Endothelial cell of umbilical vein (primary cell): ENCODE measurements around the gene KCNG2. TPM values are rescaled to one million over a fixed set of nuclear protein-coding genes. Genes with fewer than 3 reads are reported as not detected.

ENCODE experiments used
- BruUV-seq: library from RNA; stranded (reverse); fragments of 400-500 nt; replicated peaks from 2 replicates; lab custom pipeline; 2021; lab: Mats Ljungman, UMichigan
- CTCF ChIA-PET: fragments of 300-600, 350-600 bp; sonication (Branson Sonifier 250); formaldehyde crosslinking; loops from one replicate; lab custom pipeline; 2021; ENCODE audit warnings: antibody characterized with exemption, inconsistent platforms; lab: Charles Lee
- POLR2A ChIA-PET: fragments of 300-600, 350-600 bp; sonication (Branson Sonifier 250); formaldehyde crosslinking; loops from one replicate; lab custom pipeline; 2021; ENCODE audit warnings: antibody characterized with exemption, inconsistent platforms; lab: Charles Lee
- DNase-seq: peaks from one replicate; pipeline ENCODE4 v3.0.0-alpha.2; 2011; ENCODE audit warnings: low read depth, low spot score
- FAIRE-seq: peaks from 2 replicates; lab custom pipeline; 2011; peaks lifted over from hg19 to GRCh38; lab: Jason Lieb, UNC
- H2AFZ ChIP-seq: 2 replicates; pipeline ENCODE4 v1.6.0; 2012; ENCODE audit warnings: low read depth, low read length, control low read depth, inconsistent platforms
- H3K27ac ChIP-seq: 2 replicates; pipeline ENCODE4 v1.5.1; 2011; ENCODE audit warnings: low read depth, mild to moderate bottlenecking, control low read depth, low read length, moderate library complexity; ENCODE audit not compliant: insufficient read depth
- H3K27me3 ChIP-seq, 2 experiments: 2 replicates each; pipeline versions ENCODE4 v1.6.0 to v1.6.1; 2011; ENCODE audit warnings: low read length in 2 of 2, mixed read lengths in 1 of 2; ENCODE audit not compliant: control insufficient read depth in 2 of 2, insufficient read depth in 2 of 2
- H3K36me3 ChIP-seq, 2 experiments: 2 replicates in 1 of 2; 3 replicates in 1 of 2; pipeline ENCODE4 v1.5.1; 2011; ENCODE audit warnings: low read length in 2 of 2, mild to moderate bottlenecking in 1 of 2, moderate library complexity in 1 of 2; ENCODE audit not compliant: control insufficient read depth in 2 of 2, insufficient read depth in 2 of 2; ENCODE audit errors: extremely low read depth in 1 of 2
- H3K4me1 ChIP-seq: 3 replicates; pipeline ENCODE4 v1.5.1; 2011; ENCODE audit warnings: mild to moderate bottlenecking, low read length; ENCODE audit not compliant: control insufficient read depth, insufficient read depth; ENCODE audit errors: extremely low read depth
- H3K4me2 ChIP-seq: 2 replicates; pipeline ENCODE4 v1.6.1; 2011; ENCODE audit warnings: low read length, control low read depth, mixed read lengths; ENCODE audit not compliant: insufficient read depth
- H3K4me3 ChIP-seq, 3 experiments: fragments of 200-600 bp in 1 of 3; sonication (generic), shearing (Covaris generic) in 1 of 3; replicated peaks in 1 of 3; 2 replicates each; pipeline ENCODE4 v1.5.1; 2011 to 2016; ENCODE audit warnings: control low read depth in 3 of 3, low read length in 3 of 3, mild to moderate bottlenecking in 2 of 3, inconsistent platforms in 1 of 3, low read depth in 1 of 3, moderate library complexity in 1 of 3; ENCODE audit not compliant: insufficient read depth in 1 of 3
- H3K79me2 ChIP-seq: 2 replicates; pipeline ENCODE4 v1.6.0; 2012; ENCODE audit warnings: low read length, inconsistent platforms; ENCODE audit not compliant: control insufficient read depth, insufficient read depth
- H3K9ac ChIP-seq: replicated peaks from 2 replicates; pipeline ENCODE3; 2011; ENCODE audit warnings: low read length, control low read depth; ENCODE audit not compliant: insufficient read depth; ENCODE audit errors: extremely low read depth
- H3K9me1 ChIP-seq: replicated peaks from 3 replicates; pipeline ENCODE4 v1.6.0; 2011; ENCODE audit warnings: mild to moderate bottlenecking, low read length; ENCODE audit not compliant: control insufficient read depth, insufficient read depth; ENCODE audit errors: extremely low read depth
- H3K9me3 ChIP-seq: replicated peaks from 2 replicates; pipeline ENCODE4 v1.5.1; 2012; ENCODE audit warnings: low read length, inconsistent platforms; ENCODE audit not compliant: control insufficient read depth, insufficient read depth
- H4K20me1 ChIP-seq: replicated peaks from 2 replicates; pipeline ENCODE3; 2011; ENCODE audit warnings: mild to moderate bottlenecking, low read length; ENCODE audit not compliant: control insufficient read depth, insufficient read depth; ENCODE audit errors: extremely low read depth
- EZH2 ChIP-seq: IDR thresholded peaks from 2 replicates; pipeline ENCODE4 v1.6.1; 2012; ENCODE audit warnings: borderline replicate concordance, low read depth, mild to moderate bottlenecking, moderate library complexity, low read length, inconsistent platforms; ENCODE audit not compliant: severe bottlenecking
- GATA2 ChIP-seq: IDR thresholded peaks from 2 replicates; pipeline ENCODE4 v1.7.0; 2011; ENCODE audit warnings: low read depth, mild to moderate bottlenecking, moderate library complexity, mixed read lengths, low read length; ENCODE audit not compliant: insufficient read length, insufficient read depth
- JUN ChIP-seq: IDR thresholded peaks from 2 replicates; pipeline ENCODE4 v1.6.1; 2011; ENCODE audit warnings: borderline replicate concordance, low read depth; ENCODE audit not compliant: insufficient read length, insufficient read depth
- MYC ChIP-seq: IDR thresholded peaks from one replicate; pipeline ENCODE4 v1.6.1; 2011; ENCODE audit warnings: mild to moderate bottlenecking, low read depth, low read length
- POLR2A ChIP-seq: IDR thresholded peaks from 2 replicates; pipeline ENCODE4 v1.6.1; 2012; ENCODE audit warnings: low read depth, mild to moderate bottlenecking, control low read depth, low read length
- dilution Hi-C: fragments of 300-500 bp; cut with MboI; formaldehyde crosslinking; loops from one replicate; pipeline ENCODE4 v1.15.0; 2019; ENCODE audit warnings: low sequenced_read_pairs; ENCODE audit not compliant: extremely low pct_ligation_motif_present
- intact Hi-C: fragments of 100-400 bp; cut with micrococcal nuclease; formaldehyde crosslinking; loops from one replicate; pipeline ENCODE4 v1.10.0; 2022
- polyA plus RNA-seq, 4 experiments: library from polyadenylated mRNA; depleted of rRNA in 3 of 4; stranded (reverse) in 3 of 4; unstranded in 1 of 4; fragments of >200 nt; gene quantifications; 2 replicates each; pipeline versions ENCODE4 v1.2.1 to v1.2.3, GENCODE V29; 2011 to 2012; ENCODE audit warnings: missing spikeins in 1 of 4
- total RNA-seq: library from RNA; stranded (reverse); gene quantifications from 2 replicates; pipeline ENCODE4 v1.2.3, GENCODE V29; 2021
- TF ChIP-seq, protein P1 (sequence below): IDR thresholded peaks from 2 replicates; pipeline ENCODE4 v1.6.1; 2011; ENCODE audit not compliant: insufficient read depth, insufficient read length
- TF ChIP-seq, protein P2 (sequence below), 2 donors: IDR thresholded peaks; 1 replicate in 1 of 2; 2 replicates in 1 of 2; pipeline ENCODE4 v1.5.1; 2011; ENCODE audit warnings: low read length in 2 of 2, mild to moderate bottlenecking in 2 of 2, moderate library complexity in 2 of 2, control low read depth in 1 of 2, inconsistent platforms in 1 of 2, low read depth in 1 of 2; ENCODE audit not compliant: insufficient read depth in 1 of 2; ENCODE audit errors: extremely low read depth in 1 of 2

KCNG2 gene
- total and polyA plus RNA-seq, 2 donors (not counting 3 experiments of a cell fraction or from before 2014, with no cell fraction given) = not detected

DNA sequence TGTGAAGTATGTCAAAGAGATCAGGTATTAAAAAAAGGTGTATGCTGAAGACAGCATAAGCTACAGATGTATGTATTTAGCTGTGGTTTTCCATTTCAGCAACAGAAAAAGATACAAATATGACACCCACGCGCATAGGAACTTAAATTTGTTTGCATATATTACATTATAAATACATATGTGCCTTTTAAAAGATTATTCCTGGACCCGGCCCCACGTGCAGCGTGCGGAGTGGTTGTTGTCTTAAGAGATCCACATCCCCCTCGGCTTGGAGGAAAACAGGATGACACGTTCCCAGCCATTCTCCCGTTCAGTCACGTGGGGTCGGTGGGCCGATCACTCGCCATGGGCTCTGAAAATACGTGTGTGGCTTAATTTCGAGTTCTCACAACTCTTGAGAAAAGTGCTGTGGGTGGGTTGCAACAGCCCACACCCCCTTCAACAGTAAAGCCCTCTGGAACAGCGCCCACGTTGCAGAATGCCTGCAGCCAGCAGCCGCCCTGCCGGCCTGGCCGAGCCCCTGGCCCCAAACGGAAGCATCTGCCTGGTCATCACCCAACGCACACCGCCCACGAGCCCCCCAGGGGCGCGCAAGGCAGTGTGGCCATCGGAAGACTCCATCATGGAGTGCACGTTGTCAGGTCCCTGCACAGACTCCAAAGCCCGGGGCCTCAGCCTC is 18.6 kb upstream of the KCNG2 start:
- no peaks in the 10 kb centered on the region for H4K20me1 ChIP-seq
- H2AFZ ChIP-seq = no peak overlapping the region
- H3K9me3 ChIP-seq = no peaks in the 10 kb centered on the region
- FAIRE-seq (no peak), DNase-seq (no peak)
- POLR2A ChIA-PET = no interaction called here
- no peaks in the 10 kb centered on the region for H3K9me1 ChIP-seq
- no TSS peak for BruUV-seq
- CTCF ChIA-PET = no interaction called here
- no peak for TF ChIP-seq MYC
- no peak for TF ChIP-seq JUN
- no peaks in the 10 kb centered on the region for H3K27me3 ChIP-seq
- dilution Hi-C loops = no loop called here
- H3K9ac ChIP-seq = no peak overlapping the region
- no peak overlapping the region for H3K27ac ChIP-seq
- H3K4me1 ChIP-seq = no peaks in the 10 kb centered on the region
- H3K4me3 ChIP-seq = no peak overlapping the region
- intact Hi-C loops = no loop called here
- H3K36me3 ChIP-seq = no peaks in the 10 kb centered on the region
- no peak overlapping the region for H3K4me2 ChIP-seq
- no peaks in the 10 kb centered on the region for H3K79me2 ChIP-seq

DNA sequence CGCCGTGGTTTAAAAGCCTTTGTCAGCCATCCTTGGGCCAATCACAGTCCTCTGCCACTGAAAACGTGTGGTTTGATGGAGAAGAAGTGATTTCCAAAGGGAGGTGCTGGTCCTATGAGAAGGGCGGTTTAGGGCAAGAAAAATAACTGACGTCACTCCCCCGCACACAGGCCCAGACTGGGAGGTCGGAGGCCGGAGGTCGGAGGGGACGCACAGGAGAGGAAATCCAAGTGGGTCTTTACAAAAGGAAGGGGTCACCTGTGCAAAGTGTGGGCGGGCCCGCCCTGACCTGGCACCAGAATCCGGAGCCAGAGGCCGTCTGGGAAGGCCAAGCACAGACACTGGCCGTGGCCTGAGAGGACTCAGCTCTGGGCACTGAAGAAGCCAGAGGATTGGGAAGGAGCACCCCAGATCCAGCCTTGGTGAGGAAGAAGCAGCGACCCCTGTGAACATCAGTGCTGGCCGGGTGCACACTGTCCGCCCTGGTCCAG is 18.0 kb upstream of the KCNG2 start:
- Histone ChIP-seq H3K36me3 (no peaks in the 10 kb centered on the region), H4K20me1 (no peaks in the 10 kb centered on the region), H3K27ac (no peak overlapping the region), H3K9me3 (no peaks in the 10 kb centered on the region), H3K9me1 (no peaks in the 10 kb centered on the region), H3K27me3 (no peaks in the 10 kb centered on the region), H3K4me1 (no peaks in the 10 kb centered on the region), H3K79me2 (no peaks in the 10 kb centered on the region), H3K4me3 (no peak overlapping the region), H3K4me2 (no peak overlapping the region), H2AFZ (no peak overlapping the region), H3K9ac (no peak overlapping the region)
- intact Hi-C loops = no loop called here
- CTCF ChIA-PET = no interaction called here
- POLR2A ChIA-PET = no interaction called here
- dilution Hi-C loops = no loop called here
- FAIRE-seq (no peak), DNase-seq (no peak)
- no TSS peak for BruUV-seq
- TF ChIP-seq POLR2A (no peak), MYC (no peak), GATA2 (no peak), EZH2 (no peak)
- TF ChIP-seq, protein P1, sequence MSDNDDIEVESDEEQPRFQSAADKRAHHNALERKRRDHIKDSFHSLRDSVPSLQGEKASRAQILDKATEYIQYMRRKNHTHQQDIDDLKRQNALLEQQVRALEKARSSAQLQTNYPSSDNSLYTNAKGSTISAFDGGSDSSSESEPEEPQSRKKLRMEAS = no peak
- TF ChIP-seq, protein P2, sequence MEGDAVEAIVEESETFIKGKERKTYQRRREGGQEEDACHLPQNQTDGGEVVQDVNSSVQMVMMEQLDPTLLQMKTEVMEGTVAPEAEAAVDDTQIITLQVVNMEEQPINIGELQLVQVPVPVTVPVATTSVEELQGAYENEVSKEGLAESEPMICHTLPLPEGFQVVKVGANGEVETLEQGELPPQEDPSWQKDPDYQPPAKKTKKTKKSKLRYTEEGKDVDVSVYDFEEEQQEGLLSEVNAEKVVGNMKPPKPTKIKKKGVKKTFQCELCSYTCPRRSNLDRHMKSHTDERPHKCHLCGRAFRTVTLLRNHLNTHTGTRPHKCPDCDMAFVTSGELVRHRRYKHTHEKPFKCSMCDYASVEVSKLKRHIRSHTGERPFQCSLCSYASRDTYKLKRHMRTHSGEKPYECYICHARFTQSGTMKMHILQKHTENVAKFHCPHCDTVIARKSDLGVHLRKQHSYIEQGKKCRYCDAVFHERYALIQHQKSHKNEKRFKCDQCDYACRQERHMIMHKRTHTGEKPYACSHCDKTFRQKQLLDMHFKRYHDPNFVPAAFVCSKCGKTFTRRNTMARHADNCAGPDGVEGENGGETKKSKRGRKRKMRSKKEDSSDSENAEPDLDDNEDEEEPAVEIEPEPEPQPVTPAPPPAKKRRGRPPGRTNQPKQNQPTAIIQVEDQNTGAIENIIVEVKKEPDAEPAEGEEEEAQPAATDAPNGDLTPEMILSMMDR (IDR thresholded peaks at IDR 0.05; ENCODE audit: extremely low read depth in 1 of 2, insufficient read depth in 1 of 2, low read depth in 1 of 2, low read length in 2 of 2) = no peak
